Renal cortex interstitium (tissue), 11 donors: ENCODE results near the gene ALG10B. TPM values are rescaled to one million over a fixed set of nuclear protein-coding genes. Genes with fewer than 3 reads are reported as not detected.
"Not testable (repeated sequence)": the region's sequence is repeated elsewhere in the genome, so short reads cannot be mapped to it uniquely, and the experiment has no call there.

ENCODE experiments used
- DNase-seq, 11 donors: peaks; one replicate each; pipeline ENCODE4 v3.0.0-alpha.2; 2013; ENCODE audit warnings: low read depth in 9 of 11, low spot score in 4 of 11; ENCODE audit errors: extremely low read depth in 1 of 11
- polyA plus RNA-seq, 3 donors: library from polyadenylated mRNA; unstranded; fragments of 120-200 nt; gene quantifications; one replicate each; pipeline ENCODE4 v1.2.1, GENCODE V29; 2013; ENCODE audit not compliant: insufficient read length in 3 of 3

Gene ALG10B
- polyA plus RNA-seq, 3 donors, result 11.1 to 13.9 (median 12.9) TPM

DNA sequence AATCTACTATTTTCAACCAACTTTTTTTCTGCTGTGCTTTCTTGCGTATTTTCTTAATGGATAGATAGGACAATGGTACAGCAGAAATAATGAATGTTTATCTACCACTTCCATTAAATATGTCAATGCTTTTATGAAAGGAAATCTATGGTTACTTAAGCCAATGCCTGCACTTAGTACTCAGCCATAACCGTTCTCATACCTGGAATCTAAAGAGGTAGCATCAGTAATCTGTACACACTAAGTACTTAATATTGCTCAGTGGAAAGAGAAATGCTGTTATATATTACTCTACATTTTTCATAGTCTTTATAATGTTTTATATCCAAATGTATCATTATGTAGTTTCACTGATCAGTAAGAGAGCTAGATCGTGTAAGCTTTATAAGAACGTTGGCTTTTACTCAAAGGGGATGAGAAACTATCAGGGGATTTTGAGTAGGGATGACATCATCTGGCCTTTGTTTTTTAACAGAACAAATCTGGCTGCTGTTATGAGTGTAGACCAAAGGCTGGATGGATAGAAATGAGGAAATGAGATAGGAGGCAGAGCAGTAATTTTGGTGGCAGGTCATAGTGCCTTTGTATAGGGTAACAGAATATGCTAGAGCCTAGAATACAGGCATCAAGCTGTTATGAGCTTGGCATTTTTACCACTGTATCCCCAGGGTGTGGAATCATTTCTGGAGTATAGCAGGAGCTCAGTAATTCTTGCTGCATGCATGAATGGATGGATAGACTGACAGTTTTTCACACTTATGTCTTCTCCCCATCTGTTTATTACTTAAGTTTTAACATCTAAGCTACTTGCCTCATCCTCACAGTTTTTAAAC is 34.0 kb downstream of the ALG10B start:
- DNase-seq, result no peak

DNA sequence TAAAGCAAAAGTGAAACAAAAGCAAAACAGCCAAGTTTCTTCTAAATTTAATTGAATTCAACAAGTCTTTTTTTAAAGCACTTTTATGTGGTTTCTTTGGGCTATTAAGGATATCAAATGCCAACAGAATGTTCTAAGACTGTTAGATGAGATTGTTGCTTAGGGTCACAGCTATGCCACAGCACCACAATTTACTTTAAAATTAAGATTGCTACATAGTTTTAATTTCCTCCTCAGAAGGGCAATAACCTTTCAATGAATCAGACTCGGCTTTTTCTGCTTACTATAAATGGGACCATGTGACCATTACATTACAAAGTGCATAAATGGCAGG is 34.6 kb downstream of the ALG10B start:
- not testable (repeated sequence) for DNase-seq

DNA sequence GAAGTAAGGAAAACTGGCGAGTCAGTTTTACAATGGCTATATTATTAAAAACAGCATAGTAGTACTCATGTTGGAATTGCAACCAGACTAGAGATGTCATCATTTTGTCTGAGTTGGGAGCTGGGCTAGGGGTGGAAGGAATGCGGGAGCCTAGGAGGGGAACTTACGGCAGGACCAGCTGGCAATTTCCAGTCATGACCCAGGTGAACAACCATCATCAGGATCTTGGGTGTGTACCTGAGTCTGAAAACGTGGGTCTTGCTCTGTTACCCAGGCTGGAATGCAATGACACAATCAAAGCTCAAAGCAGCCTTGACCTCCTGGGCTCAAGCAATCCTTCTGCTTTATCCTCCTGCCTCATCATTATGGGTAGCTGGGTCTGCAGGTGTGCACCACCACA is 50.9 kb downstream of the ALG10B start:
- DNase-seq, result no peak

DNA sequence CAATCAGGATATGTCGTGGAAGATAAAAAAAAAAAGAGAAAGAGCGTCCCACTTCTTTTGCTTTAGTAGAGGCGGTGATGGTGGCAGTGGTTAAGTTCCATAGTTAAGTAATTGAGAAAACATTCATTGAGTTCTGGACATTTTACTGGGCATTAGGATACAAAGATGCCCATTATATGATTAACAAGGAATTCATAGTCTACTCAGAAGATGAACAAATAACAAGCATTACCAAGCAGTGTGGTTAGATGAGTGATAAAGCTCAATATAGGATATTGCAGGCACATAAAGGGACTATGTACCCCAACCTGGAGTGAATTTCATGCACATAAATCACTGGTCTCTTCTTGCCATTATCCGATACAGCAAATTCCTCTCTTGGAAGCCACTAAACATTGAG is 53.7 kb downstream of the ALG10B start:
- no peak for DNase-seq

DNA sequence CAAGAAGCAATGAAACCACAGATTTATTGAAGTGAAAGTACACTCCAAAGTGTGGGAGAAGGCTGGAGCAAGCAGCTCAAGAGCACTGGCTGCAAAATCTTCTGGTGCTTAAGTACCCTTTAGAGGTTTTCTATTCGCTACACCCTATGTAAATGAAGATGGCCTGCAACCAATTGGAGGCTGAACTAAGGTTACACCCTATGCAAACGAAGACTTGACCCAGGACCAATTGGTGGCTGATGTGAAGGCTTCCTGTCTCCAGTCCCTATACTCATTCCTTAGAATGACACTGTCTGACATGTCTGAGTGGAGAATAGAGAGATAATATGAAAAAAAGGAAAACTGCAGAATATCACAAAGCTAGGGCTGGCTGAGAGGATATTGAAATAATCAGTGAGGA is 57.2 kb downstream of the ALG10B start:
- no peak for DNase-seq

DNA sequence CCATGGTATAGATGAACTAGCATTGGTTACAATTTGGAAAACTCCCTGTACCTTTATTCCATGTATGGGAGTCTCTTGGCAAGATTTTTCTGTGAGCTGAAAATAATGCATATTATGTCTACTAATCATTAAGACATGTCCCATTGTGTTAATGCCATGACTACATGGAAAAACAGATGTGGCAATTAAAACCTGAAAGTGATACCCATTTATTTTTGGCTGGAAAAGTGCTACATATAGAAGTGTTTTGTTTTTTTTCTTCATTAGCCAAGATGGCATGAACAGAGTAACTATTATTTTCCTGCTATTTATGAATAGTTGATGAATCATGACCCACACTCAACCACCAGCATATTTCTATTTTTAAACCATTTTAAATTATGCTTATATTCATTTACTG is 58.2 kb downstream of the ALG10B start:
- no peak for DNase-seq
